ENCODE measurements around the gene CDK14. TPM values are rescaled to one million over a fixed set of nuclear protein-coding genes. Genes with fewer than 3 reads are reported as not detected.

CDK14 gene
- total and polyA plus RNA-seq, 4 donors: 4.2 to 12.4 (median 7.4) TPM

DNA sequence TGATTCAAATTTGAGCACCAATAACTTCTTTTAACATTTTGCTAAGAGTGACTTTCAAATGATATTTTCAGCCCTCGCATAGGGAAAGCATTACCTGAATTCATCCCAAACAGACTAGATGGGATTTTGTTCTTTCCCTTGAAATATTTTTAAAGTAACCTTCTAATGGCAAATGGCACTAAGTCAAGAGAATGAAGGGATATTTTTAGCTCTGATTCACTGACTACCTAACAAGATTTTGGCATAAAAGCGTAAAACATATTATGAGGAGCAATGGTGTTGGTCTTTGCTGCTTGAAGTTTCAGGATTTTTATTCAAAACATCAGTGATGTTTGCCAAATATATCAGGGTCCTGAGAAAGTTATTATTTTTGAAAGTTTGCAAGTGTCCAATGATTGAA is 290.3 kb downstream of the CDK14 start:
- H3K27ac ChIP-seq (ENCODE audit: low read depth in 1 of 2, low read length in 2 of 2): no peak overlapping the region
- H3K9me3 ChIP-seq (ENCODE audit: control insufficient read depth in 4 of 4, low read length in 3 of 4): no peaks in the 10 kb centered on the region
- no peaks in the 10 kb centered on the region for H3K4me1 ChIP-seq (ENCODE audit: control insufficient read depth in 4 of 4, insufficient read depth in 4 of 4, low read length in 3 of 4)
- DNase-seq (ENCODE audit: low spot score): no peak
- TF ChIP-seq RXRA (IDR thresholded peaks at IDR 0.05): no peak
- no peak for TF ChIP-seq TAF1 (conservative IDR thresholded peaks at IDR 0.05)
- no peak for TF ChIP-seq JUND (IDR thresholded peaks at IDR 0.05)
- no peak for TF ChIP-seq MAX (IDR thresholded peaks at IDR 0.05)
- no peak for TF ChIP-seq NR2F2 (IDR thresholded peaks at IDR 0.05)
- TF ChIP-seq, protein P1, sequence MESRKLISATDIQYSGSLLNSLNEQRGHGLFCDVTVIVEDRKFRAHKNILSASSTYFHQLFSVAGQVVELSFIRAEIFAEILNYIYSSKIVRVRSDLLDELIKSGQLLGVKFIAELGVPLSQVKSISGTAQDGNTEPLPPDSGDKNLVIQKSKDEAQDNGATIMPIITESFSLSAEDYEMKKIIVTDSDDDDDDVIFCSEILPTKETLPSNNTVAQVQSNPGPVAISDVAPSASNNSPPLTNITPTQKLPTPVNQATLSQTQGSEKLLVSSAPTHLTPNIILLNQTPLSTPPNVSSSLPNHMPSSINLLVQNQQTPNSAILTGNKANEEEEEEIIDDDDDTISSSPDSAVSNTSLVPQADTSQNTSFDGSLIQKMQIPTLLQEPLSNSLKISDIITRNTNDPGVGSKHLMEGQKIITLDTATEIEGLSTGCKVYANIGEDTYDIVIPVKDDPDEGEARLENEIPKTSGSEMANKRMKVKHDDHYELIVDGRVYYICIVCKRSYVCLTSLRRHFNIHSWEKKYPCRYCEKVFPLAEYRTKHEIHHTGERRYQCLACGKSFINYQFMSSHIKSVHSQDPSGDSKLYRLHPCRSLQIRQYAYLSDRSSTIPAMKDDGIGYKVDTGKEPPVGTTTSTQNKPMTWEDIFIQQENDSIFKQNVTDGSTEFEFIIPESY (IDR thresholded peaks at IDR 0.05): no peak
- TF ChIP-seq HNF4A (conservative IDR thresholded peaks at IDR 0.05): no peak
- no peak for TF ChIP-seq SP1 (IDR thresholded peaks at IDR 0.05)
- TF ChIP-seq HNF4G (IDR thresholded peaks at IDR 0.05): no peak
- no peak for TF ChIP-seq YY1 (IDR thresholded peaks at IDR 0.05)
- no peak for TF ChIP-seq FOXA2 (IDR thresholded peaks at IDR 0.05)
- no peak for TF ChIP-seq GABPA (IDR thresholded peaks at IDR 0.05 in 1 of 2, conservative IDR thresholded peaks at IDR 0.05 in 1 of 2)
- no peak for TF ChIP-seq EGR1 (IDR thresholded peaks at IDR 0.05; ENCODE audit: low read depth in 2 of 2)
- TF ChIP-seq REST (IDR thresholded peaks at IDR 0.05): no peak
- TF ChIP-seq, protein P2, sequence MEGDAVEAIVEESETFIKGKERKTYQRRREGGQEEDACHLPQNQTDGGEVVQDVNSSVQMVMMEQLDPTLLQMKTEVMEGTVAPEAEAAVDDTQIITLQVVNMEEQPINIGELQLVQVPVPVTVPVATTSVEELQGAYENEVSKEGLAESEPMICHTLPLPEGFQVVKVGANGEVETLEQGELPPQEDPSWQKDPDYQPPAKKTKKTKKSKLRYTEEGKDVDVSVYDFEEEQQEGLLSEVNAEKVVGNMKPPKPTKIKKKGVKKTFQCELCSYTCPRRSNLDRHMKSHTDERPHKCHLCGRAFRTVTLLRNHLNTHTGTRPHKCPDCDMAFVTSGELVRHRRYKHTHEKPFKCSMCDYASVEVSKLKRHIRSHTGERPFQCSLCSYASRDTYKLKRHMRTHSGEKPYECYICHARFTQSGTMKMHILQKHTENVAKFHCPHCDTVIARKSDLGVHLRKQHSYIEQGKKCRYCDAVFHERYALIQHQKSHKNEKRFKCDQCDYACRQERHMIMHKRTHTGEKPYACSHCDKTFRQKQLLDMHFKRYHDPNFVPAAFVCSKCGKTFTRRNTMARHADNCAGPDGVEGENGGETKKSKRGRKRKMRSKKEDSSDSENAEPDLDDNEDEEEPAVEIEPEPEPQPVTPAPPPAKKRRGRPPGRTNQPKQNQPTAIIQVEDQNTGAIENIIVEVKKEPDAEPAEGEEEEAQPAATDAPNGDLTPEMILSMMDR (IDR thresholded peaks at IDR 0.05; ENCODE audit: low read depth, low read length, missing input control): no peak
- TF ChIP-seq RAD21 (IDR thresholded peaks at IDR 0.05): no peak
- TF ChIP-seq ATF3 (IDR thresholded peaks at IDR 0.05): no peak
- no peak overlapping the region for H3K9ac ChIP-seq (ENCODE audit: low read depth in 1 of 2, low read length in 2 of 2)
- no peak overlapping the region for H3K4me3 ChIP-seq (ENCODE audit: low read depth in 1 of 3, low read length in 3 of 3)
- no peaks in the 10 kb centered on the region for H3K36me3 ChIP-seq (ENCODE audit: control insufficient read depth in 4 of 4, insufficient read depth in 3 of 4, low read depth in 1 of 4, low read length in 3 of 4)
- WGBS: 96% methylated on average over 2 of the region's 2 CpGs
- no peaks in the 10 kb centered on the region for H3K27me3 ChIP-seq (ENCODE audit: control insufficient read depth in 4 of 4, insufficient read depth in 4 of 4, low read length in 3 of 4)

DNA sequence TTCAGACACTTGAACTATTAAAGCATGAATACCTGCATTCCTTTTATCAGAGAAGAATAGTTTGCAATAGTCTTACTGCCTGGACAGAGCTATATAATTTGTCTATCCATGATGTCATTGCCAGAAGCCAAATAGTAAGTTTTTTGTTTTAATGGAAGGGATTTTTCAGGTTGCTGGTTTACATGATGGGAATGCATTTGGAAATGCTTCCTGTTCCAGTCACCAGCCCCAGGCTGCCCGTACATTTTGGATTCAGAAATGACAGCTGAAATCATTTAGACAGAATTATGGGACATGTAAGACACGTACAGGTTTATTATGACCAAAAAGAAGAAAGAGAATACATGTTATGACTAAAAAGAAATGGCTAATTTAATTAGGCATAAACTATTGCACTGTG is 293.1 kb downstream of the CDK14 start:
- Histone ChIP-seq H3K27me3 (ENCODE audit: control insufficient read depth in 4 of 4, insufficient read depth in 4 of 4, low read length in 3 of 4) (no peaks in the 10 kb centered on the region), H3K27ac (ENCODE audit: low read depth in 1 of 2, low read length in 2 of 2) (no peak overlapping the region), H3K9me3 (ENCODE audit: control insufficient read depth in 4 of 4, low read length in 3 of 4) (no peaks in the 10 kb centered on the region), H3K4me3 (ENCODE audit: low read depth in 1 of 3, low read length in 3 of 3) (no peak overlapping the region), H3K36me3 (ENCODE audit: control insufficient read depth in 4 of 4, insufficient read depth in 3 of 4, low read depth in 1 of 4, low read length in 3 of 4) (no peaks in the 10 kb centered on the region), H3K9ac (ENCODE audit: low read depth in 1 of 2, low read length in 2 of 2) (no peak overlapping the region), H3K4me1 (ENCODE audit: control insufficient read depth in 4 of 4, insufficient read depth in 4 of 4, low read length in 3 of 4) (no peaks in the 10 kb centered on the region)
- TF ChIP-seq FOXA1 (IDR thresholded peaks at IDR 0.05): no peak
- TF ChIP-seq HNF4A (conservative IDR thresholded peaks at IDR 0.05): no peak
- TF ChIP-seq YY1 (IDR thresholded peaks at IDR 0.05): no peak
- TF ChIP-seq, protein P2 (IDR thresholded peaks at IDR 0.05; ENCODE audit: low read depth, low read length, missing input control): no peak
- no peak for TF ChIP-seq RXRA (IDR thresholded peaks at IDR 0.05)
- no peak for TF ChIP-seq JUND (IDR thresholded peaks at IDR 0.05)
- no peak for TF ChIP-seq REST (IDR thresholded peaks at IDR 0.05)
- DNase-seq (ENCODE audit: low spot score): no peak
- WGBS: 93% methylated on average over 2 of the region's 2 CpGs
